ENCODE results near the gene PRR20C. TPM values are rescaled to one million over a fixed set of nuclear protein-coding genes. Genes with fewer than 3 reads are reported as not detected.
"Not testable (repeated sequence)": the region's sequence is repeated elsewhere in the genome, so short reads cannot be mapped to it uniquely, and the experiment has no call there.

The PRR20C gene
- total RNA-seq, 1 experiment from 2014 or later, result not detected

DNA sequence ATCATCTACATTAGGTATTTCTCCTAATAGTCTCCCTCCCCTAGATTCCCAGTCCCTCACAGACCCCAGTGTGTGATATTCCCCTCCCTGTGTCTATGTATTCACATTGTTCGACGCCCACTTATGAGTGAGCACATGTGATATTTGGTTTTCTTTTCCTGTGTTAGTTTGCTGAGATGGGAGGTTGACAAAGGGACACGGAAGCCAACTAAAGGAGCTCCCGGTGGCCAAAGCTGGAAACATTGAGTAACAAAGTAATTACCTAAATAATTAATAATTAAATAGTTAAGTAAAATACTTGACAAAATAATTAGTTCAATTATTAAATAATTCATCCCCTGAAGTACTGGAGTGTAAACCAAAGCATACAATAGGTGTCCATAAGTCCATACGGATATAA lies 14.9 kb upstream of the PRR20C start:
- POLR2A ChIA-PET, result no interaction called here
- Mint-ChIP-seq H3K9me3 (no peaks in the 10 kb centered on the region), H3K4me3 (no peak overlapping the region), H3K4me1 (no peaks in the 10 kb centered on the region), H3K36me3 (no peaks in the 10 kb centered on the region), H3K27me3 (ENCODE audit: low read depth) (no peaks in the 10 kb centered on the region), H3K27ac (no peak overlapping the region)
- TF ChIP-seq SMAD4 (CRISPR knock-in tag; IDR thresholded peaks at IDR 0.05) (no peak), RORB (CRISPR knock-in tag; IDR thresholded peaks at IDR 0.05) (no peak), NFYB (CRISPR knock-in tag; conservative IDR thresholded peaks at IDR 0.05; ENCODE audit: low read depth) (no peak), ELF4 (CRISPR knock-in tag; IDR thresholded peaks at IDR 0.05; ENCODE audit: low read depth) (no peak), SMAD3 (CRISPR knock-in tag; IDR thresholded peaks at IDR 0.05; ENCODE audit: borderline replicate concordance) (no peak), NR3C1 (CRISPR knock-in tag; conservative IDR thresholded peaks at IDR 0.05; ENCODE audit: low read depth) (no peak)
- TF ChIP-seq, protein P1, sequence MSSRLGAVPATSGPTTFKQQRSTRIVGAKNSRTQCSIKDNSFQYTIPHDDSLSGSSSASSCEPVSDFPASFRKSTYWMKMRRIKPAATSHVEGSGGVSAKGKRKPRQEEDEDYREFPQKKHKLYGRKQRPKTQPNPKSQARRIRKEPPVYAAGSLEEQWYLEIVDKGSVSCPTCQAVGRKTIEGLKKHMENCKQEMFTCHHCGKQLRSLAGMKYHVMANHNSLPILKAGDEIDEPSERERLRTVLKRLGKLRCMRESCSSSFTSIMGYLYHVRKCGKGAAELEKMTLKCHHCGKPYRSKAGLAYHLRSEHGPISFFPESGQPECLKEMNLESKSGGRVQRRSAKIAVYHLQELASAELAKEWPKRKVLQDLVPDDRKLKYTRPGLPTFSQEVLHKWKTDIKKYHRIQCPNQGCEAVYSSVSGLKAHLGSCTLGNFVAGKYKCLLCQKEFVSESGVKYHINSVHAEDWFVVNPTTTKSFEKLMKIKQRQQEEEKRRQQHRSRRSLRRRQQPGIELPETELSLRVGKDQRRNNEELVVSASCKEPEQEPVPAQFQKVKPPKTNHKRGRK (CRISPR knock-in tag; IDR thresholded peaks at IDR 0.05; ENCODE audit: borderline replicate concordance), result no peak
- TF ChIP-seq, protein P2, sequence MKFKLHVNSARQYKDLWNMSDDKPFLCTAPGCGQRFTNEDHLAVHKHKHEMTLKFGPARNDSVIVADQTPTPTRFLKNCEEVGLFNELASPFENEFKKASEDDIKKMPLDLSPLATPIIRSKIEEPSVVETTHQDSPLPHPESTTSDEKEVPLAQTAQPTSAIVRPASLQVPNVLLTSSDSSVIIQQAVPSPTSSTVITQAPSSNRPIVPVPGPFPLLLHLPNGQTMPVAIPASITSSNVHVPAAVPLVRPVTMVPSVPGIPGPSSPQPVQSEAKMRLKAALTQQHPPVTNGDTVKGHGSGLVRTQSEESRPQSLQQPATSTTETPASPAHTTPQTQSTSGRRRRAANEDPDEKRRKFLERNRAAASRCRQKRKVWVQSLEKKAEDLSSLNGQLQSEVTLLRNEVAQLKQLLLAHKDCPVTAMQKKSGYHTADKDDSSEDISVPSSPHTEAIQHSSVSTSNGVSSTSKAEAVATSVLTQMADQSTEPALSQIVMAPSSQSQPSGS (CRISPR knock-in tag; IDR thresholded peaks at IDR 0.05; ENCODE audit: borderline replicate concordance, low read depth), result no peak
- no peak for ATAC-seq
- CTCF ChIA-PET, result no interaction called here
- DNase-seq (ENCODE audit: low spot score), result no peak

DNA sequence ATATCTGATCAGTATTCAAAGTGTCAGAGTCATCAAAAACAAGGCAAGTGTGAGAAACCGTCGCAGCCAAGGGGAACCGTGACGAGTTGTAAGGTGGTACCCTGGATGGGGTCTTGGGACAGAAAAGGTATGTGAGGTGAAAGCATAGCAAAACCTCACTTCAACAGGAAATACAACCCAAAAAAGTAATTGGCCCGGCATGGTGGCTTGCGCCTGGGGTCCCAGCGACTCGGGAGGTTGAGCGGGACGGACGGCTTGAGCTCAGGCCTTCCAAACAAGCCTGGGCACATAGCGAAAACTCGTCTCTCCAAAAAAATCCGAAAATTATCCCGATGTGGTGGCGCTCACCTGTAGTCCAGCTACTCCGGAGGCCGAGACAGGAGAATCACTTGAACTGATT lies 14.1 kb upstream of the PRR20C start:
- CTCF ChIA-PET; POLR2A ChIA-PET; H3K27me3 Mint-ChIP-seq (ENCODE audit: low read depth); DNase-seq (ENCODE audit: low spot score); H3K9me3 Mint-ChIP-seq; H3K36me3 Mint-ChIP-seq; H3K4me3 Mint-ChIP-seq; H3K4me1 Mint-ChIP-seq; ATAC-seq; H3K27ac Mint-ChIP-seq: not testable (repeated sequence)

DNA sequence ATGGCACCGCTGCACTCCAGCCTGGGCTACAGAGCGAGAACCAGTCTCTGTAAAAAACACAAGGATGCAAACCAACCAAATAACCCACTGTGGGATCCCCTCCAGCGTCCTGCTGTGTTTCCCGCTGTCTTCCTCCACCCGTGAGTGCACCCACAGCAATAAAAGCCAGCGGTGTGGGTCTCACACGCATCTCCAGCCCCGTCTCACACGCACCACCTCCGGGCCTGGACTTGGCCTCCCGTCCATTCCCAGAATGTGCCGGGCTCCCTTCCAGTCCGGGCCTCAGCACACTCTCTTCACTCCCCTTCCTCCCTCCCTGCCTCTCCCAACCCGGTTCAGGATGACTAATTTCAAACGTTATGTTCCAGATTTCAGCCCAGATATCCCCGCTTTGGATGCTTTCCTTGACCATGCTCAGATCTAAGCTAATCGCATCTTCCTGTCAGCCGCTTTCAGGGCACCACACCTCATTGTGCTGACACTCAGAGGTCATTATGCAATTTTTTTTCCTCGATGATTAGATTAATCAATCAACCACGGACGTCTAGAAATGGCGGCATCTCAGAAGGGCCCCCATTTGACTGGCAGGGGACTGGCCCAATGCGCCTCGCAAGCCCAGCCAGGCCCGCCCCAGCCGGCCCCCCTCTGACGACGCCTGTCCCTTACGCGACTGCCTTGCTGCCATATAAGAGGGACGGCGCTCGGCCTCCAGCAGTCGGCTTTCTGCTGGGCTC lies 13.5 kb upstream of the PRR20C start, which contains the start of gene PRR20A:
PRR20A (plus strand) TSS at position 684 of the 734 bp plus-strand sequence. CDS start 387 bp downstream, outside the sequence.
- POLR2A ChIA-PET; H3K9me3 Mint-ChIP-seq; H3K27me3 Mint-ChIP-seq (ENCODE audit: low read depth); ATAC-seq; H3K4me3 Mint-ChIP-seq; H3K36me3 Mint-ChIP-seq; H3K4me1 Mint-ChIP-seq; H3K27ac Mint-ChIP-seq; DNase-seq (ENCODE audit: low spot score); CTCF ChIA-PET: not testable (repeated sequence)

DNA sequence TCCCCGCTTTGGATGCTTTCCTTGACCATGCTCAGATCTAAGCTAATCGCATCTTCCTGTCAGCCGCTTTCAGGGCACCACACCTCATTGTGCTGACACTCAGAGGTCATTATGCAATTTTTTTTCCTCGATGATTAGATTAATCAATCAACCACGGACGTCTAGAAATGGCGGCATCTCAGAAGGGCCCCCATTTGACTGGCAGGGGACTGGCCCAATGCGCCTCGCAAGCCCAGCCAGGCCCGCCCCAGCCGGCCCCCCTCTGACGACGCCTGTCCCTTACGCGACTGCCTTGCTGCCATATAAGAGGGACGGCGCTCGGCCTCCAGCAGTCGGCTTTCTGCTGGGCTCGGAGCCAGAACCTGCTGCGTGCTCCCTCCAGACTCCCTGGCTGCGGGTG lies 6.7 kb upstream of the PRR20C start, which contains the start of gene PRR20B:
PRR20B (plus strand) TSS at position 301 of the 400 bp plus-strand sequence. CDS start 387 bp downstream, outside the sequence.
- H3K27me3 Mint-ChIP-seq (ENCODE audit: low read depth); H3K36me3 Mint-ChIP-seq; ATAC-seq; H3K9me3 Mint-ChIP-seq; H3K4me1 Mint-ChIP-seq; POLR2A ChIA-PET; H3K4me3 Mint-ChIP-seq; H3K27ac Mint-ChIP-seq; CTCF ChIA-PET; DNase-seq (ENCODE audit: low spot score): not testable (repeated sequence)

DNA sequence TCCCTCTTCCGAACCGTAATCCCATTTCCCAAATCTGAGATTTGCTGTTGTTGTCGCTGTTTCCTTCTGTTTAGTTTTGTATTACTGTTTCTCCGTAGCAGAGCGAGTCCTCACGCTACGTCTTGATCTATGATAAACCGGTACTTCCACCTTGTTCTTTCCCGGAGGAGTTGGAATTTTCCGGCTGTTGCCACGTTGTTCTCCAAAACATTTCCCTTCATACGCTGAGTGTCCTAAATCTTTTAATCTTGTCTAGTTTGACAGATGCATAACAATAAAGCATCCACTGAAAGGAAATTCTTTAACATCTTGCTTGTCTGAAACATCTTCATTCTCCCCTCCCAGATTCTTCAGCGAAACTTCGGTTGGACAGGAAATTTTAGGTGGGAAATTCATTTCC lies 5.8 kb upstream of the PRR20C start:
- not testable (repeated sequence) for H3K27ac Mint-ChIP-seq

DNA sequence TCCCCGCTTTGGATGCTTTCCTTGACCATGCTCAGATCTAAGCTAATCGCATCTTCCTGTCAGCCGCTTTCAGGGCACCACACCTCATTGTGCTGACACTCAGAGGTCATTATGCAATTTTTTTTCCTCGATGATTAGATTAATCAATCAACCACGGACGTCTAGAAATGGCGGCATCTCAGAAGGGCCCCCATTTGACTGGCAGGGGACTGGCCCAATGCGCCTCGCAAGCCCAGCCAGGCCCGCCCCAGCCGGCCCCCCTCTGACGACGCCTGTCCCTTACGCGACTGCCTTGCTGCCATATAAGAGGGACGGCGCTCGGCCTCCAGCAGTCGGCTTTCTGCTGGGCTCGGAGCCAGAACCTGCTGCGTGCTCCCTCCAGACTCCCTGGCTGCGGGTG lies 6.5 kb downstream of the PRR20C start, which contains the start of gene PRR20D:
PRR20D (plus strand) TSS at position 301 of the 400 bp plus-strand sequence. CDS start 387 bp downstream, outside the sequence.
- H3K36me3 Mint-ChIP-seq, ATAC-seq: not testable (repeated sequence)

More for the DNA sequence above, 5.8 kb upstream of the PRR20C start:
- DNase-seq (ENCODE audit: low spot score); H3K36me3 Mint-ChIP-seq; H3K4me3 Mint-ChIP-seq; CTCF ChIA-PET; H3K9me3 Mint-ChIP-seq; H3K4me1 Mint-ChIP-seq; POLR2A ChIA-PET; H3K27me3 Mint-ChIP-seq (ENCODE audit: low read depth); ATAC-seq: not testable (repeated sequence)

DNA sequence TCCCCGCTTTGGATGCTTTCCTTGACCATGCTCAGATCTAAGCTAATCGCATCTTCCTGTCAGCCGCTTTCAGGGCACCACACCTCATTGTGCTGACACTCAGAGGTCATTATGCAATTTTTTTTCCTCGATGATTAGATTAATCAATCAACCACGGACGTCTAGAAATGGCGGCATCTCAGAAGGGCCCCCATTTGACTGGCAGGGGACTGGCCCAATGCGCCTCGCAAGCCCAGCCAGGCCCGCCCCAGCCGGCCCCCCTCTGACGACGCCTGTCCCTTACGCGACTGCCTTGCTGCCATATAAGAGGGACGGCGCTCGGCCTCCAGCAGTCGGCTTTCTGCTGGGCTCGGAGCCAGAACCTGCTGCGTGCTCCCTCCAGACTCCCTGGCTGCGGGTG lies 13.0 kb downstream of the PRR20C start, which contains the start of gene PRR20E:
PRR20E (plus strand) TSS at position 301 of the 400 bp plus-strand sequence. CDS start 387 bp downstream, outside the sequence.
- ATAC-seq; H3K4me3 Mint-ChIP-seq; H3K4me1 Mint-ChIP-seq; H3K27me3 Mint-ChIP-seq (ENCODE audit: low read depth); H3K36me3 Mint-ChIP-seq; DNase-seq (ENCODE audit: low spot score); H3K27ac Mint-ChIP-seq; CTCF ChIA-PET; POLR2A ChIA-PET; H3K9me3 Mint-ChIP-seq: not testable (repeated sequence)

More for the DNA sequence above, 6.5 kb downstream of the PRR20C start, which contains the start of gene PRR20D:
- CTCF ChIA-PET; H3K27me3 Mint-ChIP-seq (ENCODE audit: low read depth); DNase-seq (ENCODE audit: low spot score); POLR2A ChIA-PET; H3K9me3 Mint-ChIP-seq; H3K27ac Mint-ChIP-seq; H3K4me3 Mint-ChIP-seq; H3K4me1 Mint-ChIP-seq: not testable (repeated sequence)
